Measurements from ENCODE around the gene AGO3.
"Not testable (repeated sequence)": the region's sequence is repeated elsewhere in the genome, so short reads cannot be mapped to it uniquely, and the experiment has no call there.

The AGO3 gene

DNA sequence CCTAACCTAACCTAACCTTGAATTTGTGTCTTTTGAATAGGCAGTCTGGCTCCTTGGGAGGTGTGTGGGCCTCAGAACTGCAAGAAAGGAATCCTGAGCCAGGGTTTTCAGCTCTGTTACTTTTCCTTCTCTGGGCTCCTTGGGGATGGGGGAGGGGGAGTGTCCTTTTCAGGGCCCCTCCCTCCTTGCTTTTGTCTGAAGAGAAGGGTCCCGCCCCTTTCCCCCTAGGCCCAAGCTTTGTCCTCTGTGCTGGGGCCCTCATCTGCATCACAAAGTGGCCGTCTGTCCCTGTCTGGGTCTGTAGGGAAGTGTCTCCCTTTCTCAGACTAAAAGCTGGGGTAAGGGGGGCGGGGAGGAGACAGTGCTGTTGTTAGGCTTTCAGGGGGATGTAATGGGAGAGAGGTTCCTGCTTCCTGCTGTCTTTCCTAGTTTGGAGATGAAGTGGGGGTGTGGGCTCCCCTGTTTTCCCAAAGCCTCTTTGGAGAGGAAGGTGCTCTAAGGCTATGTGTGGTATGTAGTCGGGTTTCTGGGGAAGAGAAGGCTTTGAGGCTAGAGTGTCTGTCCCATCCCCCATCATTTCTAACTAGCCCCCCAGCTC lies 44.8 kb upstream of the AGO3 start:
- no peak overlapping the region for H3K4me3 ChIP-seq (ENCODE audit: low read depth, low read length)

DNA sequence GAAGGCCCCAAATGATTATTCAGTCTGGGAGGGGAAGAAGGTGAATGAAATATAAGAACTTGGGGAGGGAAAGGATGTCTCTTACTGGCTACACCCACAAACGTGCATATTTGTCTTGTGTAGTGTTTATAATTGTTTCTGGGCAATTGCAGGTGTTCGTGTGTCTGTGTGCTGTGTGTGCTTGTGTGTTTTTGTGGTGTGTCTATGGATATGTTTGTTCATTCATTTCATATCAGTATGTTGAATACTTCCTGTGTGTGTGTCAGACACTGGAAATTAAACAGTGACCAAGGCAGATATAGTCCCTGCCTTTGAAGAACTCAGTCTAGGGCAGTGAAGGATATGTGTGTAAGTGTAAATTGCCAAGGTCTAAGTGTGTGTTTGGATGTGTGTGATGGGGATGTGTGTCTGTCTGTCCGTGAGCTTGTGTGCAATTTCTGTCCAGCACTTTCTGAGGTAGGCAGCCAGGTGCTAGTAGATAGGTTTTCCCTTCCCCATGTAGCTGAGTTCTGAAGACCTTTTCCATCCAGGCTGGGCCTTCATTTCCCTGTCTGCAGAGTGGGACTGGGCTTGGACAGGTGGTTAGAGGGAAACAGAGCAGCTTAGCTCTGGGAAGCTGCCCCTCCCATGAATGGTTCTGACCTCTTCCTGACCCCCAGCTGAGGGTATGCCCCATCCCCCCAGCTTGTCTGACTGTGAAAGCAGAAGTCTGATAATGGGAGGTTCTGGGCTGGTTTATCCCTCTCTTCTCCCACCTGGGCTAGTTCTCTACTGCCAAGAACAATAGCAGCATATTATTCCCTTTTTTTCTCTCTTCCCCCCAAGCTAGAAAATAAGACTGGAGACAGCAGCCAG lies 44.1 kb upstream of the AGO3 start:
- TF ChIP-seq, protein P1, sequence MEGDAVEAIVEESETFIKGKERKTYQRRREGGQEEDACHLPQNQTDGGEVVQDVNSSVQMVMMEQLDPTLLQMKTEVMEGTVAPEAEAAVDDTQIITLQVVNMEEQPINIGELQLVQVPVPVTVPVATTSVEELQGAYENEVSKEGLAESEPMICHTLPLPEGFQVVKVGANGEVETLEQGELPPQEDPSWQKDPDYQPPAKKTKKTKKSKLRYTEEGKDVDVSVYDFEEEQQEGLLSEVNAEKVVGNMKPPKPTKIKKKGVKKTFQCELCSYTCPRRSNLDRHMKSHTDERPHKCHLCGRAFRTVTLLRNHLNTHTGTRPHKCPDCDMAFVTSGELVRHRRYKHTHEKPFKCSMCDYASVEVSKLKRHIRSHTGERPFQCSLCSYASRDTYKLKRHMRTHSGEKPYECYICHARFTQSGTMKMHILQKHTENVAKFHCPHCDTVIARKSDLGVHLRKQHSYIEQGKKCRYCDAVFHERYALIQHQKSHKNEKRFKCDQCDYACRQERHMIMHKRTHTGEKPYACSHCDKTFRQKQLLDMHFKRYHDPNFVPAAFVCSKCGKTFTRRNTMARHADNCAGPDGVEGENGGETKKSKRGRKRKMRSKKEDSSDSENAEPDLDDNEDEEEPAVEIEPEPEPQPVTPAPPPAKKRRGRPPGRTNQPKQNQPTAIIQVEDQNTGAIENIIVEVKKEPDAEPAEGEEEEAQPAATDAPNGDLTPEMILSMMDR (IDR thresholded peaks at IDR 0.05; ENCODE audit: insufficient read depth, low read depth, low read length, missing control alignments): no peak
- H3K4me3 ChIP-seq (ENCODE audit: low read depth, low read length): no peak overlapping the region
- peak; percentile 28 for DNase-seq (ENCODE audit: low read depth)

More for the DNA sequence above, 44.8 kb upstream of the AGO3 start:
- DNase-seq (ENCODE audit: low read depth): no peak
- TF ChIP-seq, protein P1 (IDR thresholded peaks at IDR 0.05; ENCODE audit: insufficient read depth, low read depth, low read length, missing control alignments): no peak

DNA sequence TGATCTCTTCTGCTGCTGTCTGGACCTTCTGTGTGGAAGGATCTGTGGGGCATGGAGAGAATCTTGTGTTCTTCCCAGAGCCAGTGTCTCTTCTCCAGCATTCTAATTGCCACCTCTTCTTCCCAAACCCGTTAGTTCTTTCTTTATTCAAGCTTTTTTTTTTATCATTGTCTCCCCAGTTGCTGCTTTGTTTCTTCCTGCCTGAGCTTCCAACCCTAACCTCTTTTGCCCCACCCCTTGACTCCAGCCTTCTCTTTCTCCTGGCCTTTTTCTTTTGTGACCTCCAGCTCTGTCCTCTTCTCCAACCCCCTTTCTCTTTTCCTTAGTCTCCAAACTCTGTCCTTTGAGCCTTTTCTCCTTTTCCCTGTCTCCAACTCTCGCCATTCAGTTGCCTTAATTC lies 43.4 kb upstream of the AGO3 start:
- no peak overlapping the region for H3K4me3 ChIP-seq (ENCODE audit: low read depth, low read length)
- TF ChIP-seq, protein P1 (IDR thresholded peaks at IDR 0.05; ENCODE audit: insufficient read depth, low read depth, low read length, missing control alignments): no peak
- DNase-seq (ENCODE audit: low read depth): no peak

DNA sequence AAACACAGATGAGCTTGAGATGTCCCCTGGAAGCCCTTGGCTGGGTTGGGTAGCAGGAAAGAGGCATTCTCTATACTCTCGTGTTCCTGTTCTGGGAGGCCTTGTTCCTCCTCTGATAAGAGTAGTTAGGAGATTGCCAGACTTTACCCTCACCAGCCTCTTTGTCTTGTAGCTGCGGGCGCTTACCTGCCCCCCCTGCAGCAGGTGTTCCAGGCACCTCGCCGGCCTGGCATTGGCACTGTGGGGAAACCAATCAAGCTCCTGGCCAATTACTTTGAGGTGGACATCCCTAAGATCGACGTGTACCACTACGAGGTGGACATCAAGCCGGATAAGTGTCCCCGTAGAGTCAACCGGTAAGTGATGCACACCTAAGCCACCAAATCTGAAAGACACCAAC lies 42.6 kb upstream of the AGO3 start:
- no peak overlapping the region for H3K4me3 ChIP-seq (ENCODE audit: low read depth, low read length)
- DNase-seq (ENCODE audit: low read depth): no peak
- TF ChIP-seq, protein P1 (IDR thresholded peaks at IDR 0.05; ENCODE audit: insufficient read depth, low read depth, low read length, missing control alignments): no peak

DNA sequence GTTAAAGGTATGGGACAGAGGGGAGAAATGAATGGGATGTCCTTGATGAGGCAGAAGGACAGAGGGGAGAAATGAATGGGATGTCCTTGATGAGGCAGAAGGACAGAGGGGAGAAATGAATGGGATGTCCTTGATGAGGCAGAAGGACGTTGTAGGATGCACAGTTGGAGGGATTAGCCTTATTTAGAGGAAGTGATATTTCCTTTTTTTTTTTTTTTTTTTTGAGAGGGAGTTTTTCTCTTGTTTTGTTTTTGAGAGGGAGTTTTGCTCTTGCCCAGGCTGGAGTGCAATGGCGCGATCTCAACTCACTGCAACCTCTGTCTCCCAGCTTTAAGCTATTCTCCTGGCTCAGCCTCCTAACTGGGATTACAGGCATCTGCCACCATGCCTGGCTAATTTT lies 41.9 kb upstream of the AGO3 start:
- H3K4me3 ChIP-seq (ENCODE audit: low read depth, low read length); DNase-seq (ENCODE audit: low read depth): not testable (repeated sequence)

DNA sequence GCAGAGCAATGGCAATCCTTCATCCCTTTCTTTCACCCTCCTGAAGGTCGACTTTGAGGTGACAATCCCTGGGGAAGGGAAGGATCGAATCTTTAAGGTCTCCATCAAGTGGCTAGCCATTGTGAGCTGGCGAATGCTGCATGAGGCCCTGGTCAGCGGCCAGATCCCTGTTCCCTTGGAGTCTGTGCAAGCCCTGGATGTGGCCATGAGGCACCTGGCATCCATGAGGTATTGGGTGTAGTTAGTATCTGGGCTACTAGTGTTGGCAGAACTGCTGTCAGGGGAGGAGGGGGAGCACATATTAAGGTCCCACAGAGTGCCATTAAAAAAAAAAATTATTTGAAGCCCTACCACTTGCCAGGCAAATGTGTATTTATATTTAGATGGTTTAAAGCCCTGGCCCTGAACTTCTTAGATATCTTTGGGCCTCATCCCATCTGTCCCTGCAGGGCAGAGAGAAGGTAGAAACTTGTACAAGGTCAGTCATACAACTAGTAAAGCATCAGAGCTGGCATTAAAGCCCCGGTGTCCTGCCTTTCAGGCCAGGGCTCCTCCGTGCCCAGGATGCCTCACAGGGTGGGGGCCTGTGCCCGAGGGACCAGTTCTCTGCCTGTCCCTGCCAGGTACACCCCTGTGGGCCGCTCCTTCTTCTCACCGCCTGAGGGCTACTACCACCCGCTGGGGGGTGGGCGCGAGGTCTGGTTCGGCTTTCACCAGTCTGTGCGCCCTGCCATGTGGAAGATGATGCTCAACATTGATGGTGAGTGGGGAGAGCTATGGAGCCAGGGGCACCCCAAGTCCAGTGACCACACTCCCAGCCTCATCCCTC lies 37.6 kb upstream of the AGO3 start:
- H3K4me3 ChIP-seq (ENCODE audit: low read depth, low read length): no peak overlapping the region
- no peak for DNase-seq (ENCODE audit: low read depth)
- TF ChIP-seq, protein P1 (IDR thresholded peaks at IDR 0.05; ENCODE audit: insufficient read depth, low read depth, low read length, missing control alignments): no peak

DNA sequence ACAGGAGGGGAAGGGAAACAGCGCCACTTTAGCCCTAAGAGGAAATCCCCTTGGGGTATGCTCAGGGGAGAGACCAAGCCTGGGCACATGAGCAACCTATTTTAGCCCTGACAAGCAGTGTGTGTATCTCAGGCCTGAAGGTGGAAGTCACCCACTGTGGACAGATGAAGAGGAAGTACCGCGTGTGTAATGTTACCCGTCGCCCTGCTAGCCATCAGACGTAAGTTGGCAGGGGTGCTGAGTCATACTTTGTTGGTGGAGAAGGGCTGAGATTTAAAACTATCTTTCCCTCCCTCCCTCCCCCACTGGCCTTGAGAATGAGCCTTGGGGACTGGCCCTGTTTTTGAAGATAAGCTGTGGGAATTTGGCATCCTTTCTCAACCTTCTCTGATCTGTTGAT lies 36.7 kb upstream of the AGO3 start:
- TF ChIP-seq, protein P1 (IDR thresholded peaks at IDR 0.05; ENCODE audit: insufficient read depth, low read depth, low read length, missing control alignments): no peak
- no peak overlapping the region for H3K4me3 ChIP-seq (ENCODE audit: low read depth, low read length)
- peak; percentile 71 for DNase-seq (ENCODE audit: low read depth)
